Osteoblast (primary cell): ENCODE results near the gene GPR26. TPM values are rescaled to one million over a fixed set of nuclear protein-coding genes. Genes with fewer than 3 reads are reported as not detected.

Experiments
- DNase-seq: peaks from one replicate; pipeline ENCODE4 v3.0.0; 2011; ENCODE audit warnings: low spot score, mixed read lengths; ENCODE audit not compliant: insufficient read length; ENCODE audit errors: missing footprints
- H2AFZ ChIP-seq: 2 replicates; pipeline ENCODE4 v1.6.0; 2011; ENCODE audit warnings: mild to moderate bottlenecking, low read length
- H3K27ac ChIP-seq: 2 replicates; pipeline ENCODE4 v1.5.1; 2011; ENCODE audit warnings: mild to moderate bottlenecking, low read depth, low read length, moderate library complexity
- H3K27me3 ChIP-seq: 2 replicates; pipeline ENCODE4 v1.6.0; 2012; ENCODE audit warnings: mild to moderate bottlenecking, control low read depth, inconsistent platforms, low read length, moderate library complexity; ENCODE audit not compliant: insufficient read depth
- H3K36me3 ChIP-seq: 2 replicates; pipeline ENCODE4 v1.5.1; 2011; ENCODE audit warnings: mild to moderate bottlenecking, low read length, control low read depth, moderate library complexity; ENCODE audit not compliant: insufficient read depth
- H3K4me1 ChIP-seq: 2 replicates; pipeline ENCODE4 v1.5.1; 2011; ENCODE audit warnings: mild to moderate bottlenecking, low read length, control low read depth, moderate library complexity; ENCODE audit not compliant: insufficient read depth
- H3K4me2 ChIP-seq: 2 replicates; pipeline ENCODE4 v1.6.0; 2011; ENCODE audit warnings: mild to moderate bottlenecking, low read length; ENCODE audit not compliant: insufficient read depth
- H3K4me3 ChIP-seq: fragments of 200-600 bp; sonication (generic); 3 replicates; pipeline ENCODE4 v1.5.1; 2012; ENCODE audit warnings: mild to moderate bottlenecking, low read length, inconsistent platforms; ENCODE audit not compliant: insufficient read depth
- H3K79me2 ChIP-seq: 2 replicates; pipeline ENCODE4 v1.6.0; 2012; ENCODE audit warnings: mild to moderate bottlenecking, low read length, control low read depth, inconsistent platforms; ENCODE audit not compliant: insufficient read depth
- H3K9me3 ChIP-seq: 2 replicates; pipeline ENCODE4 v1.5.1; 2011; ENCODE audit warnings: low read depth, low read length, control low read depth
- H4K20me1 ChIP-seq: 2 replicates; pipeline ENCODE4 v1.6.0; 2012; ENCODE audit warnings: mild to moderate bottlenecking, low read length, control low read depth; ENCODE audit not compliant: insufficient read depth
- CTCF ChIP-seq: IDR thresholded peaks from 2 replicates; pipeline ENCODE4 v1.5.1; 2011; ENCODE audit warnings: mild to moderate bottlenecking, low read depth, low read length, moderate library complexity; ENCODE audit errors: extremely low read depth
- total RNA-seq: library from RNA; depleted of rRNA; stranded (reverse); fragments of >200 nt; gene quantifications from 2 replicates; pipeline ENCODE4 v1.2.3, GENCODE V29; 2012

Gene GPR26
- total RNA-seq, 1 donor = not detected

- H3K4me3 ChIP-seq = no peak overlapping the region
- H3K4me1 ChIP-seq = no peaks in the 10 kb centered on the region
- no peaks in the 10 kb centered on the region for H3K36me3 ChIP-seq
- no peaks in the 10 kb centered on the region for H4K20me1 ChIP-seq
- no peaks in the 10 kb centered on the region for H3K79me2 ChIP-seq
- H3K27me3 ChIP-seq = no peaks in the 10 kb centered on the region
- TF ChIP-seq CTCF = no peak
- no peak overlapping the region for H3K4me2 ChIP-seq
- no peaks in the 10 kb centered on the region for H3K9me3 ChIP-seq
- DNase-seq = peak; percentile 9
- no peak overlapping the region for H2AFZ ChIP-seq
- no peak overlapping the region for H3K27ac ChIP-seq
Measured at GRCh38 chr10:123744224-123744536, 78.0 kb downstream of the GPR26 start.

Other genes with a start within 250 kb of the GPR26 start
- under 0.01 and 0.36 TPM in 2 replicates for gene CPXM2, start 225.5 kb downstream of the GPR26 start, total RNA-seq